ENCODE data around the gene CA11. TPM values are rescaled to one million over a fixed set of nuclear protein-coding genes. Genes with fewer than 3 reads are reported as not detected.

The CA11 gene
- total RNA-seq, 4 donors from 2014 or later = 7.3 to 37.5 (median 10.3) TPM

DNA sequence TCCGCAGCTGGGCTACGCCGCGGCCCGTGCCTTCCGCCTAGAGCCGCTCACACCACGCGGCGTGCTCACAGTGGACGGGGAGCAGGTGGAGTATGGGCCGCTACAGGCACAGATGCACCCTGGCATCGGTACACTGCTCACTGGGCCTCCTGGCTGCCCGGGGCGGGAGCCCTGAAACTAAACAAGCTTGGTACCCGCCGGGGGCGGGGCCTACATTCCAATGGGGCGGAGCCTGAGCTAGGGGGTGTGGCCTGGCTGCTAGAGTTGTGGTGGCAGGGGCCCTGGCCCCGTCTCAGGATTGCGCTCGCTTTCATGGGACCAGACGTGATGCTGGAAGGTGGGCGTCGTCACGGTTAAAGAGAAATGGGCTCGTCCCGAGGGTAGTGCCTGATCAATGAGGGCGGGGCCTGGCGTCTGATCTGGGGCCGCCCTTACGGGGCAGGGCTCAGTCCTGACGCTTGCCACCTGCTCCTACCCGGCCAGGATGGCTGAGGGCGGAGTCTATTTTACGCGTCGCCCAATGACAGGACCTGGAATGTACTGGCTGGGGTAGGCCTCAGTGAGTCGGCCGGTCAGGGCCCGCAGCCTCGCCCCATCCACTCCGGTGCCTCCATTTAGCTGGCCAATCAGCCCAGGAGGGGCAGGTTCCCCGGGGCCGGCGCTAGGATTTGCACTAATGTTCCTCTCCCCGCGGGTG is 16.2 kb downstream of the CA11 start:
- DNase-seq (ENCODE audit: low spot score in 2 of 2) = no peak
- TF ChIP-seq CTCF (IDR thresholded peaks at IDR 0.05) = no peak
- no peak for TF ChIP-seq POLR2A (IDR thresholded peaks at IDR 0.05)
- H3K4me3 ChIP-seq (ENCODE audit: low read depth, poor library complexity, severe bottlenecking) = no peak overlapping the region
- intact Hi-C loops (cut with DNase I; ENCODE audit: low total_unique reads) = no loop called here
- 46 to 61% methylated on average over 30 to 35 of the region's 48 CpGs for WGBS, 2 donors

- intact Hi-C loops (cut with DNase I; ENCODE audit: low total_unique reads) = no loop called here
Observed at GRCh38 chr19:48629297-48629598, 16.7 kb downstream of the CA11 start.

DNA sequence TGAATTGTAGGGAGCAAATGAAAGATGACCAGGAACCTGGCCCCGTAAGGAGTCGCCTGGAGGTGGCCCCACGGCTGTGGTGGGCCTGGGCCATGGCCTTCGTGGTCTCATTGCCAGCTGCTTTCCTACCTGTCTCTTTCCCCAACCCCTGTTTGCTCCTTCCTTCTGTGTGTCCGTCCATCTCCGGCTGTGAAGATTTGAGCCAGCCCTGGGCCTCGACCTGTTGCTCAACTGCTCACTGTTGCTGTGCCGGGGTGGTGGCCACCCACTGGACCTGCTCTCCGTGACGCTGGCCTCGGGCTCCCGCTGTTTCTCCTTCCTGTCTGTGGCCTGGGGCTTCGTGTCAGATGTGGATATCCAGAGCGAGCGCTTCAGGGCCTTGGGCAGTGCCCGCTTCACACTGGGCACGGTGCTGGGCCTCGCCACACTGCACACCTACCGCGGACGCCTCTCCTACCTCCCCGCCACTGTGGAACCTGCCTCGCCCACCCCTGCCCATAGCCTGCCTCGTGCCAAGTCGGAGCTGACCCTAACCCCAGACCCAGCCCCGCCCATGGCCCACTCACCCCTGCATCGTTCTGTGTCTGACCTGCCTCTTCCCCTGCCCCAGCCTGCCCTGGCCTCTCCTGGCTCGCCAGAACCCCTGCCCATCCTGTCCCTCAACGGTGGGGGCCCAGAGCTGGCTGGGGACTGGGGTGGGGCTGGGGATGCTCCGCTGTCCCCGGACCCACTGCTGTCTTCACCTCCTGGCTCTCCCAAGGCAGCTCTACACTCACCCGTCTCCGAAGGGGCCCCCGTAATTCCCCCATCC is 17.3 kb downstream of the CA11 start:
- no peak for DNase-seq (ENCODE audit: low spot score in 2 of 2)
- TF ChIP-seq POLR2A (IDR thresholded peaks at IDR 0.05) (no peak), CTCF (IDR thresholded peaks at IDR 0.05) (no peak)
- WGBS, 2 donors = 76 to 79% methylated on average over 34 of the region's 34 CpGs
- intact Hi-C loops (cut with DNase I; ENCODE audit: low total_unique reads) = no loop called here
- no peak overlapping the region for H3K4me3 ChIP-seq (ENCODE audit: low read depth, poor library complexity, severe bottlenecking)

More at GRCh38 chr19:48629297-48629598, 16.7 kb downstream of the CA11 start:
- no peak for TF ChIP-seq POLR2A (IDR thresholded peaks at IDR 0.05)
- DNase-seq (ENCODE audit: low spot score in 2 of 2) = no peak
- H3K4me3 ChIP-seq (ENCODE audit: low read depth, poor library complexity, severe bottlenecking) = no peak overlapping the region
- WGBS, 2 donors = 92 to 94% methylated on average over 21 to 22 of the region's 22 CpGs

DNA sequence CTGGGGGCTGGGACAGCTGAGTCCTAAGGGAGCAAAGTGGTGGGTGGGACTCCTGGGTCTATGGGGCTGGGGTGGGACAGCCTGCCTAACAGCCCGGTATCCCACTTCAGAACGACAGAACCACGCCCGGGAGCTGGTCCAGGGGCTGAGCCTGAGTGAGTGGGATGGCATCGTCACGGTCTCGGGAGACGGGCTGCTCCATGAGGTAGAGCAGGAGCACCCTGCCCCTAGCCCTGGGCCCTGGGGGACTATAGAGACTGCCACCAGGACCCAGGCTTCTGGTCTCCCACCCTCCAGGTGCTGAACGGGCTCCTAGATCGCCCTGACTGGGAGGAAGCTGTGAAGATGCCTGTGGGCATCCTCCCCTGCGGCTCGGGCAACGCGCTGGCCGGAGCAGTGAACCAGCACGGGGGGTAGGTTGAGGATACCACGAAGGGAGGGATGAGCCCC is 18.1 kb downstream of the CA11 start:
- TF ChIP-seq CTCF (IDR thresholded peaks at IDR 0.05) (no peak), POLR2A (IDR thresholded peaks at IDR 0.05) (no peak)
- H3K4me3 ChIP-seq (ENCODE audit: low read depth, poor library complexity, severe bottlenecking) = no peak overlapping the region
- no peak for DNase-seq (ENCODE audit: low spot score in 2 of 2)
- WGBS, 2 donors = 75 to 81% methylated on average over 11 to 17 of the region's 17 CpGs
- intact Hi-C loops (cut with DNase I; ENCODE audit: low total_unique reads) = no loop called here

- WGBS, 2 donors = 80% methylated on average over 6 of the region's 6 CpGs
- DNase-seq (ENCODE audit: low spot score in 2 of 2) = no peak
- no peak overlapping the region for H3K4me3 ChIP-seq (ENCODE audit: low read depth, poor library complexity, severe bottlenecking)
- TF ChIP-seq POLR2A (IDR thresholded peaks at IDR 0.05) (no peak), CTCF (IDR thresholded peaks at IDR 0.05) (no peak)
- intact Hi-C loops (cut with DNase I; ENCODE audit: low total_unique reads) = no loop called here
Observed at GRCh38 chr19:48627201-48627864, 18.7 kb downstream of the CA11 start.

- WGBS, 2 donors = 87 to 92% methylated on average over 17 to 27 of the region's 30 CpGs
- DNase-seq (ENCODE audit: low spot score in 2 of 2) = no peak
- intact Hi-C loops (cut with DNase I; ENCODE audit: low total_unique reads) = no loop called here
- no peak overlapping the region for H3K4me3 ChIP-seq (ENCODE audit: low read depth, poor library complexity, severe bottlenecking)
- TF ChIP-seq CTCF (IDR thresholded peaks at IDR 0.05) (no peak), POLR2A (IDR thresholded peaks at IDR 0.05) (no peak)
Observed at GRCh38 chr19:48625891-48626327, 20.1 kb downstream of the CA11 start.

Data from lower leg skin (tissue), 4 donors.